ENCODE measurements around the gene ZBTB16. TPM values are rescaled to one million over a fixed set of nuclear protein-coding genes. Genes with fewer than 3 reads are reported as not detected.

Gene ZBTB16
- total RNA-seq (100 to 1,000 TPM in 1 of 2 donors, 10 to 100 TPM in 1; 54.5 to 283 TPM), polyA plus RNA-seq (10 to 100 TPM; 32.9 to 94.5 TPM)
- long read RNA-seq, donor 1, transcript ZBTB16-201 (7 exons, 2,523 nt): major isoform, 1,746 of 2,231 reads
- long read RNA-seq, donor 1, transcript ZBTB16-202 (7 exons, 2,287 nt): minor isoform, 12 of 2,231 reads
- long read RNA-seq, donor 1, partial matches to known transcripts: 229 of 2,231 reads
- long read RNA-seq, donor 1, other reads (novel, unspliced or antisense): 243 of 2,231 reads
- long read RNA-seq, donor 2, transcript ZBTB16-201 (7 exons, 2,523 nt): major isoform, 19 of 53 reads
- long read RNA-seq, donor 2, partial matches to known transcripts: 16 of 53 reads
- long read RNA-seq, donor 2, other reads (novel, unspliced or antisense): 17 of 53 reads

- Histone ChIP-seq H3K36me3 (ENCODE audit: control insufficient read depth in 1 of 2, insufficient read depth in 2 of 2, low read length in 1 of 2) (peaks cover 4 to 7% of the 10 kb centered on the region in 2 donors), H3K9me3 (ENCODE audit: control insufficient read depth, low read length) (no peaks in the 10 kb centered on the region), H3K4me1 (ENCODE audit: control insufficient read depth in 1 of 2, insufficient read depth in 2 of 2, low read length in 2 of 2) (peaks cover 0 to 5% of the 10 kb centered on the region in 2 donors), H3K4me3 (ENCODE audit: low read length in 2 of 2) (peak within 1 kb of the TSS; percentile 84 to 95), H3K27me3 (ENCODE audit: control insufficient read depth in 1 of 2, insufficient read depth in 2 of 2, low read length in 1 of 2) (no peaks in the 10 kb centered on the region), H3K27ac (ENCODE audit: low read depth in 1 of 2, low read length in 2 of 2) (peak within 1 kb of the TSS; percentile 90 to 92)
- 0% methylated on average over 41 to 71 of the region's 71 CpGs for WGBS, 2 donors
- ATAC-seq (ENCODE audit: low FRiP score) (peak; percentile 85), DNase-seq (peak; percentile 89 to 95)
- intact Hi-C loops (cut with DNase I): loop anchor here (1.0 to 2.0 kb wide), 4 partner anchors 19 to 201 kb away; no protein-coding TSS in a partner anchor
These were observed at the start of gene ZBTB16 for GRCh38 chr11:114059278-114059983. ZBTB16 (plus strand) TSS chr11:114059711; CDS start chr11:114063301, 3,590 bp downstream.

GRCh38 chr11:114010931-114011330 lies 48.6 kb upstream of the ZBTB16 start:
- Histone ChIP-seq H3K27me3 (ENCODE audit: control insufficient read depth in 1 of 2, insufficient read depth in 2 of 2, low read length in 1 of 2) (no peaks in the 10 kb centered on the region), H3K9me3 (ENCODE audit: control insufficient read depth, low read length) (no peaks in the 10 kb centered on the region), H3K4me1 (ENCODE audit: control insufficient read depth in 1 of 2, insufficient read depth in 2 of 2, low read length in 2 of 2) (no peaks in the 10 kb centered on the region), H3K36me3 (ENCODE audit: control insufficient read depth in 1 of 2, insufficient read depth in 2 of 2, low read length in 1 of 2) (no peaks in the 10 kb centered on the region), H3K27ac (ENCODE audit: low read depth in 1 of 2, low read length in 2 of 2) (no peak overlapping the region), H3K4me3 (ENCODE audit: low read length in 2 of 2) (no peak overlapping the region)
- ATAC-seq (ENCODE audit: low FRiP score) (no peak), DNase-seq (no peak)
- intact Hi-C loops (cut with DNase I): no loop called here
- 75 to 80% methylated on average over 4 of the region's 4 CpGs for WGBS, 2 donors

- Histone ChIP-seq H3K27me3 (ENCODE audit: control insufficient read depth in 1 of 2, insufficient read depth in 2 of 2, low read length in 1 of 2) (no peaks in the 10 kb centered on the region), H3K4me1 (ENCODE audit: control insufficient read depth in 1 of 2, insufficient read depth in 2 of 2, low read length in 2 of 2) (no peaks in the 10 kb centered on the region), H3K4me3 (ENCODE audit: low read length in 2 of 2) (no peak overlapping the region), H3K27ac (ENCODE audit: low read depth in 1 of 2, low read length in 2 of 2) (no peak overlapping the region), H3K9me3 (ENCODE audit: control insufficient read depth, low read length) (no peaks in the 10 kb centered on the region), H3K36me3 (ENCODE audit: control insufficient read depth in 1 of 2, insufficient read depth in 2 of 2, low read length in 1 of 2) (no peaks in the 10 kb centered on the region)
- ATAC-seq (ENCODE audit: low FRiP score) (no peak), DNase-seq (no peak)
- WGBS, 2 donors: 63 to 70% methylated on average over 2 of the region's 2 CpGs
- intact Hi-C loops (cut with DNase I): no loop called here
These were observed 48.1 kb upstream of the ZBTB16 start for GRCh38 chr11:114011443-114011842.

- ATAC-seq (ENCODE audit: low FRiP score): no peak
- intact Hi-C loops (cut with DNase I): no loop called here
- Histone ChIP-seq H3K9me3 (ENCODE audit: control insufficient read depth, low read length) (no peaks in the 10 kb centered on the region), H3K4me1 (ENCODE audit: control insufficient read depth in 1 of 2, insufficient read depth in 2 of 2, low read length in 2 of 2) (no peaks in the 10 kb centered on the region), H3K27me3 (ENCODE audit: control insufficient read depth in 1 of 2, insufficient read depth in 2 of 2, low read length in 1 of 2) (no peaks in the 10 kb centered on the region), H3K4me3 (ENCODE audit: low read length in 2 of 2) (no peak overlapping the region), H3K27ac (ENCODE audit: low read depth in 1 of 2, low read length in 2 of 2) (no peak overlapping the region), H3K36me3 (ENCODE audit: control insufficient read depth in 1 of 2, insufficient read depth in 2 of 2, low read length in 1 of 2) (no peaks in the 10 kb centered on the region)
- no peak for DNase-seq
- WGBS, 2 donors: 65 to 67% methylated on average over 6 of the region's 6 CpGs
These were observed 44.4 kb upstream of the ZBTB16 start for GRCh38 chr11:114015117-114015516.

GRCh38 chr11:114016986-114017385 lies 42.5 kb upstream of the ZBTB16 start:
- intact Hi-C loops (cut with DNase I): no loop called here

GRCh38 chr11:114017723-114018122 lies 41.8 kb upstream of the ZBTB16 start:
- Histone ChIP-seq H3K27me3 (ENCODE audit: control insufficient read depth in 1 of 2, insufficient read depth in 2 of 2, low read length in 1 of 2) (no peaks in the 10 kb centered on the region), H3K4me1 (ENCODE audit: control insufficient read depth in 1 of 2, insufficient read depth in 2 of 2, low read length in 2 of 2) (no peaks in the 10 kb centered on the region), H3K4me3 (ENCODE audit: low read length in 2 of 2) (no peak overlapping the region), H3K27ac (ENCODE audit: low read depth in 1 of 2, low read length in 2 of 2) (no peak overlapping the region), H3K36me3 (ENCODE audit: control insufficient read depth in 1 of 2, insufficient read depth in 2 of 2, low read length in 1 of 2) (no peaks in the 10 kb centered on the region), H3K9me3 (ENCODE audit: control insufficient read depth, low read length) (no peaks in the 10 kb centered on the region)
- WGBS, 2 donors: 38 to 44% methylated on average over 2 of the region's 2 CpGs
- intact Hi-C loops (cut with DNase I): no loop called here
- ATAC-seq (ENCODE audit: low FRiP score) (no peak), DNase-seq (no peak)

More at GRCh38 chr11:114016986-114017385, 42.5 kb upstream of the ZBTB16 start:
- no peaks in the 10 kb centered on the region for H3K9me3 ChIP-seq (ENCODE audit: control insufficient read depth, low read length)
- DNase-seq: no peak
- no peaks in the 10 kb centered on the region for H3K36me3 ChIP-seq (ENCODE audit: control insufficient read depth in 1 of 2, insufficient read depth in 2 of 2, low read length in 1 of 2)
- H3K27me3 ChIP-seq (ENCODE audit: control insufficient read depth in 1 of 2, insufficient read depth in 2 of 2, low read length in 1 of 2): no peaks in the 10 kb centered on the region
- no peak overlapping the region for H3K4me3 ChIP-seq (ENCODE audit: low read length in 2 of 2)
- no peak overlapping the region for H3K27ac ChIP-seq (ENCODE audit: low read depth in 1 of 2, low read length in 2 of 2)
- H3K4me1 ChIP-seq (ENCODE audit: control insufficient read depth in 1 of 2, insufficient read depth in 2 of 2, low read length in 2 of 2): no peaks in the 10 kb centered on the region
- 97 to 98% methylated on average over 2 of the region's 2 CpGs for WGBS, 2 donors
- ATAC-seq (ENCODE audit: low FRiP score): no peak

GRCh38 chr11:114019046-114019445 lies 40.5 kb upstream of the ZBTB16 start:
- Histone ChIP-seq H3K4me1 (ENCODE audit: control insufficient read depth in 1 of 2, insufficient read depth in 2 of 2, low read length in 2 of 2) (no peaks in the 10 kb centered on the region), H3K27ac (ENCODE audit: low read depth in 1 of 2, low read length in 2 of 2) (no peak overlapping the region), H3K36me3 (ENCODE audit: control insufficient read depth in 1 of 2, insufficient read depth in 2 of 2, low read length in 1 of 2) (no peaks in the 10 kb centered on the region), H3K27me3 (ENCODE audit: control insufficient read depth in 1 of 2, insufficient read depth in 2 of 2, low read length in 1 of 2) (no peaks in the 10 kb centered on the region), H3K9me3 (ENCODE audit: control insufficient read depth, low read length) (no peaks in the 10 kb centered on the region), H3K4me3 (ENCODE audit: low read length in 2 of 2) (no peak overlapping the region)
- ATAC-seq (ENCODE audit: low FRiP score) (no peak), DNase-seq (no peak)
- 75 to 80% methylated on average over 3 of the region's 3 CpGs for WGBS, 2 donors
- intact Hi-C loops (cut with DNase I): no loop called here

GRCh38 chr11:114019574-114019973 lies 39.9 kb upstream of the ZBTB16 start:
- WGBS, 2 donors: 92 to 93% methylated on average over 5 of the region's 5 CpGs
- H3K4me3 ChIP-seq (ENCODE audit: low read length in 2 of 2): no peak overlapping the region
- no peak for ATAC-seq (ENCODE audit: low FRiP score)
- H3K36me3 ChIP-seq (ENCODE audit: control insufficient read depth in 1 of 2, insufficient read depth in 2 of 2, low read length in 1 of 2): no peaks in the 10 kb centered on the region
- intact Hi-C loops (cut with DNase I): no loop called here
- no peaks in the 10 kb centered on the region for H3K27me3 ChIP-seq (ENCODE audit: control insufficient read depth in 1 of 2, insufficient read depth in 2 of 2, low read length in 1 of 2)
- DNase-seq: no peak
- no peaks in the 10 kb centered on the region for H3K9me3 ChIP-seq (ENCODE audit: control insufficient read depth, low read length)
- H3K27ac ChIP-seq (ENCODE audit: low read depth in 1 of 2, low read length in 2 of 2): no peak overlapping the region
- peaks cover 0 to under 1% of the 10 kb centered on the region in 2 donors for H3K4me1 ChIP-seq (ENCODE audit: control insufficient read depth in 1 of 2, insufficient read depth in 2 of 2, low read length in 2 of 2)

Data from aorta (tissue), 5 donors.